ENCODE measurements around the gene PDLIM7. TPM values are rescaled to one million over a fixed set of nuclear protein-coding genes. Genes with fewer than 3 reads are reported as not detected.

PDLIM7 gene
- total RNA-seq, 1 donor from 2014 or later, result 38.7 TPM

DNA sequence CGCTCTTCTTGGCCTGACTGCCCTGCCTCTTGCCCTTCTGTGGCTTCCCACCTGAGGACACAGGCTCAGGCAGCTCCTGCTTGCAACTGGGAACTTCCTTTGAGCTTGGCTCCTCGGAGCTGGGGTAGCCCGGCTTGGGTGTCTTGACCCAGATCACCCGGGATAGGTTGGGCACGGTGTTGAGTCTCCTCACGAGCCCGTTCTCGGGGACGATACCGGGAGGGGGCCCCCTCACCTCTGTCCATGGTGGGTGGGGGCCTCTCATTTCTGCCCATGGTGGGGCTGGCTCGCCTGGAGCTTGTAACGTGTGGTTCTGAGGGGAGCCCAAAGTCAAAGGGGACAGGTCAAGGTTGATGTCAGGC lies 27.1 kb upstream of the PDLIM7 start:
- H2AFZ ChIP-seq (replicated peaks), result no peak overlapping the region
- no peaks in the 10 kb centered on the region for H3K36me3 ChIP-seq
- Mint-ChIP-seq H3K4me3 (no peak overlapping the region), H3K9me3 (no peaks in the 10 kb centered on the region), H3K4me1 (no peaks in the 10 kb centered on the region), H3K27ac (no peak overlapping the region), H3K36me3 (peaks cover 23% of the 10 kb centered on the region), H3K27me3 (ENCODE audit: insufficient read depth, low read depth) (no peaks in the 10 kb centered on the region)
- H4K20me1 ChIP-seq (ENCODE audit: low read depth), result peaks cover 13% of the 10 kb centered on the region
- no peak overlapping the region for H3K4me2 ChIP-seq
- H3K4me3 ChIP-seq, result no peak overlapping the region
- H3K27me3 ChIP-seq, result no peaks in the 10 kb centered on the region
- H3K79me2 ChIP-seq (ENCODE audit: low read depth), result no peaks in the 10 kb centered on the region
- H3K9ac ChIP-seq, result no peak overlapping the region
- no peak for DNase-seq (ENCODE audit: low spot score)
- no peak overlapping the region for H3K27ac ChIP-seq
- H3K4me1 ChIP-seq, result no peaks in the 10 kb centered on the region
- no peaks in the 10 kb centered on the region for H3K9me3 ChIP-seq (ENCODE audit: low read depth)
- peaks cover 8% of the 10 kb centered on the region for H3F3A ChIP-seq (ENCODE audit: low read depth)
- TF ChIP-seq EZH2phosphoT487 (IDR thresholded peaks at IDR 0.05) (no peak), EZH2 (IDR thresholded peaks at IDR 0.05) (no peak)
- TF ChIP-seq, protein P1, sequence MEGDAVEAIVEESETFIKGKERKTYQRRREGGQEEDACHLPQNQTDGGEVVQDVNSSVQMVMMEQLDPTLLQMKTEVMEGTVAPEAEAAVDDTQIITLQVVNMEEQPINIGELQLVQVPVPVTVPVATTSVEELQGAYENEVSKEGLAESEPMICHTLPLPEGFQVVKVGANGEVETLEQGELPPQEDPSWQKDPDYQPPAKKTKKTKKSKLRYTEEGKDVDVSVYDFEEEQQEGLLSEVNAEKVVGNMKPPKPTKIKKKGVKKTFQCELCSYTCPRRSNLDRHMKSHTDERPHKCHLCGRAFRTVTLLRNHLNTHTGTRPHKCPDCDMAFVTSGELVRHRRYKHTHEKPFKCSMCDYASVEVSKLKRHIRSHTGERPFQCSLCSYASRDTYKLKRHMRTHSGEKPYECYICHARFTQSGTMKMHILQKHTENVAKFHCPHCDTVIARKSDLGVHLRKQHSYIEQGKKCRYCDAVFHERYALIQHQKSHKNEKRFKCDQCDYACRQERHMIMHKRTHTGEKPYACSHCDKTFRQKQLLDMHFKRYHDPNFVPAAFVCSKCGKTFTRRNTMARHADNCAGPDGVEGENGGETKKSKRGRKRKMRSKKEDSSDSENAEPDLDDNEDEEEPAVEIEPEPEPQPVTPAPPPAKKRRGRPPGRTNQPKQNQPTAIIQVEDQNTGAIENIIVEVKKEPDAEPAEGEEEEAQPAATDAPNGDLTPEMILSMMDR (IDR thresholded peaks at IDR 0.05), result no peak

DNA sequence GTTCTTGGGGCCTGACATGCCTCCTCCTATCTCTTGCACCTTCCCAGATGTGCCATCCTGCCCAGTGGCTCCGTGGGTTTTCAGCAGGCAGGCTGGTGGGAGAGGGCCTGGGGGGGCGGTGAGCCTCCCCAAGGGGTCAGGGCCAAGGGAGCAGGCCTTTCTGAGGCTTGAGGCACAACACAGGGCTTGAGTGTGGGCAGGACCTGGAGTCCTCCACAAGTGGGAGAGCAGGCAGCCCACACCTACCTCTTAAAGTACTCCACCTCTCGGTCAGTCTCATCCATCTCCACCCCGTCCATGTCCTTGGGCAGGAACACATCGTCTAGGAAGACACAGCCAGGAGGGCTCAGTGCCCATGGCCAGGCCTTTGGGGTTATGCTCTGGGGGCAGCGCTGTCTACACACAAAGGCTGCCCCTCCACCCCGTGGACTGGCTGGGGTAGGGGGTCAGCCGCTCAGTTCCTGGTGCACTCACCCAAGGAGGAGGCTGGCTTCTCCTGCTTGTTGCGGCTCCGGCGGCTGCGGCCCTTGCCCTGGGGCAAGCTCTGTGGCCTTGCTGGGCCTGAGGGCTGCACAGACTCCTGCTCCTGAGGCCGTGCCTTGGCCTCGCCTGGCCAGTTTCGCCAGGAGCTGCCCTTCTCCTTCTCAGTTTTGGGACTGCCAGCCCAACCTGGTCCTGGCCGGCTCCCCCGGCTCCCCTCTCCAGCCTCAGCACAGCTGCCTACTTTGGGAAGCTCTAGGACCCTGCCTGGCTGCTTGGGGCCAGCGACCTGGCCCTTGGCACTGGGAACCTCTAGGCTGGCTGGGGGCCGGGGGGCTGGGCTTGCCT lies 26.5 kb upstream of the PDLIM7 start:
- Mint-ChIP-seq H3K4me1 (no peaks in the 10 kb centered on the region), H3K9me3 (no peaks in the 10 kb centered on the region), H3K27ac (no peak overlapping the region), H3K4me3 (no peak overlapping the region), H3K27me3 (ENCODE audit: insufficient read depth, low read depth) (no peaks in the 10 kb centered on the region), H3K36me3 (peaks cover 22% of the 10 kb centered on the region)
- H3K4me2 ChIP-seq, result no peak overlapping the region
- H3K9me3 ChIP-seq (ENCODE audit: low read depth), result no peaks in the 10 kb centered on the region
- peaks cover 13% of the 10 kb centered on the region for H4K20me1 ChIP-seq (ENCODE audit: low read depth)
- no peaks in the 10 kb centered on the region for H3K36me3 ChIP-seq
- no peak overlapping the region for H3K27ac ChIP-seq
- DNase-seq (ENCODE audit: low spot score), result no peak
- peaks cover 6% of the 10 kb centered on the region for H3K79me2 ChIP-seq (ENCODE audit: low read depth)
- no peak overlapping the region for H2AFZ ChIP-seq (replicated peaks)
- no peak overlapping the region for H3K4me3 ChIP-seq
- no peaks in the 10 kb centered on the region for H3K27me3 ChIP-seq
- H3K9ac ChIP-seq, result no peak overlapping the region
- H3K4me1 ChIP-seq, result no peaks in the 10 kb centered on the region
- TF ChIP-seq EZH2 (IDR thresholded peaks at IDR 0.05), result no peak
- TF ChIP-seq, protein P1 (IDR thresholded peaks at IDR 0.05), result no peak
- TF ChIP-seq EZH2phosphoT487 (IDR thresholded peaks at IDR 0.05), result no peak
- H3F3A ChIP-seq (ENCODE audit: low read depth), result peaks cover 13% of the 10 kb centered on the region

DNA sequence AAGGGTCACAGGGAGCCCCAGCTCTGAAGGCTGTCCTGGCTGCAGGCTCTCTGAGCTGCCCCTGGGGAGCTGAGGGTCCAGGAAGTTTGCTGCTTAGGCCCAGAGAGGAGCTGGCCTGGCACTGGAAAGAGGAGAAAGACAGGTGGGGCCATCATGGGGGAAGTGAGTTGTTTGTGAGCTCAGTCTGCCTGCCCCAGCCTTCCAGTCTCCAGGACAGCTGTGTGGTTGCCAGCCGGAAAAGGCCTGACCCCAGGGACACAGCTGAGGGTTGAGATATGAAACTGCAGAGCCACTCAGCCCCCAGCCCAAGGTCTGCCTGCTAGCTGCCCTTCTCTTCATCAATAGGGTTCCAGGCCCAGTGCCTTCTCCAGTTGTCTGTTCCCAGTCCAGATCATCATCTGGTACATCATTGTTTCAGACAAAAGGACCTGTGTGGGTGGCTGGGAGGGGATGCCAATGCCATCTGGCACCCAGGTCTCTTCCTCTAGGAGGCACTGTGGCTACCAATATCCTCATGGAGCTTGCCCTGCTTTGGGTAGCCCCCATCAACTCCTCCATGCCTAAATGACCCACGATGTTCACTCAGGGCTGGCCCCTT lies 23.6 kb upstream of the PDLIM7 start:
- no peaks in the 10 kb centered on the region for H3K27me3 ChIP-seq
- peaks cover 13% of the 10 kb centered on the region for H3K79me2 ChIP-seq (ENCODE audit: low read depth)
- Mint-ChIP-seq H3K36me3 (peaks cover 22% of the 10 kb centered on the region), H3K4me3 (no peak overlapping the region), H3K27ac (no peak overlapping the region), H3K27me3 (ENCODE audit: insufficient read depth, low read depth) (peaks cover 3% of the 10 kb centered on the region), H3K9me3 (no peaks in the 10 kb centered on the region), H3K4me1 (peaks cover 10% of the 10 kb centered on the region)
- no peak overlapping the region for H3K4me3 ChIP-seq
- H3F3A ChIP-seq (ENCODE audit: low read depth), result peaks cover 22% of the 10 kb centered on the region
- H3K9me3 ChIP-seq (ENCODE audit: low read depth), result no peaks in the 10 kb centered on the region
- peaks cover 8% of the 10 kb centered on the region for H4K20me1 ChIP-seq (ENCODE audit: low read depth)
- H3K4me1 ChIP-seq, result no peaks in the 10 kb centered on the region
- no peak overlapping the region for H3K27ac ChIP-seq
- DNase-seq (ENCODE audit: low spot score), result no peak
- H3K36me3 ChIP-seq, result no peaks in the 10 kb centered on the region
- H3K4me2 ChIP-seq, result no peak overlapping the region
- TF ChIP-seq, protein P1 (IDR thresholded peaks at IDR 0.05), result peak; percentile 15
- TF ChIP-seq EZH2 (IDR thresholded peaks at IDR 0.05), result no peak
- no peak overlapping the region for H2AFZ ChIP-seq (replicated peaks)
- no peak overlapping the region for H3K9ac ChIP-seq
